ENCODE results near the gene HS3ST4.

HS3ST4 gene

DNA sequence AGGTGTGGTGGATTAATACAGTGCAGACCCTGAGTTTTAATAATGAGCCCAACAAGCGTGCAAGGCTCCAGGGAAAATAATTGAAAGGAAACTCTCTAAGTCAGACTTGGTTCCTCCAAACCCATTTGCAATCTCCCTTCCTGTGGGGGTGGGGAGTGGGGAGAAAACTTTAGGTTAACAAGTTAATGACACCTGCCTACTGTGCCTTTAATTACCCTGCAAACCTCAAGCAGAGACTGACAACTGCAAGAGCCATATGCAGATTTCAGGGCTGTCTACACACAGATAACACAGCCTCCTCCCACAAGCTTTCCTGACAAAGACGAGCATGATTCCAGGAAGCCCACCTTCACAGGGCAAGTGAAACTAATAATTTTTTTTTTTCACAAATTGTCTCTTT lies 359.3 kb downstream of the HS3ST4 start:
- H3K36me3 ChIP-seq (ENCODE audit: control insufficient read depth, insufficient read depth, low read length): no peaks in the 10 kb centered on the region
- peaks cover 4% of the 10 kb centered on the region for H3K79me2 ChIP-seq
- no peak overlapping the region for H3K9ac ChIP-seq
- no peaks in the 10 kb centered on the region for H3K9me3 ChIP-seq (ENCODE audit: control insufficient read depth, low read length)
- no peak overlapping the region for H3K27ac ChIP-seq
- TF ChIP-seq CTCF (IDR thresholded peaks at IDR 0.05): no peak
- no peak overlapping the region for H3K4me3 ChIP-seq (ENCODE audit: low read depth, low read length)
- H3K4me2 ChIP-seq (ENCODE audit: low read length): no peak overlapping the region
- H3K27me3 ChIP-seq (ENCODE audit: control insufficient read depth, insufficient read depth, low read length): no peaks in the 10 kb centered on the region
- peaks cover 13% of the 10 kb centered on the region for H3K4me1 ChIP-seq
- no peak overlapping the region for H2AFZ ChIP-seq

GRCh38 chr16:26053889-26054288 lies 362.1 kb downstream of the HS3ST4 start:
- no peak for TF ChIP-seq CTCF (IDR thresholded peaks at IDR 0.05)
- no peaks in the 10 kb centered on the region for H3K9me3 ChIP-seq (ENCODE audit: control insufficient read depth, low read length)
- H3K27ac ChIP-seq: no peak overlapping the region
- H3K79me2 ChIP-seq: peaks cover 4% of the 10 kb centered on the region
- H2AFZ ChIP-seq: no peak overlapping the region
- H3K4me3 ChIP-seq (ENCODE audit: low read depth, low read length): no peak overlapping the region
- no peaks in the 10 kb centered on the region for H3K36me3 ChIP-seq (ENCODE audit: control insufficient read depth, insufficient read depth, low read length)
- H3K4me2 ChIP-seq (ENCODE audit: low read length): no peak overlapping the region
- no peaks in the 10 kb centered on the region for H3K27me3 ChIP-seq (ENCODE audit: control insufficient read depth, insufficient read depth, low read length)
- H3K9ac ChIP-seq: no peak overlapping the region
- H3K4me1 ChIP-seq: peaks cover 13% of the 10 kb centered on the region

GRCh38 chr16:26058326-26058725 lies 366.6 kb downstream of the HS3ST4 start:
- H3K9me3 ChIP-seq (ENCODE audit: control insufficient read depth, low read length): no peaks in the 10 kb centered on the region
- no peak overlapping the region for H3K4me3 ChIP-seq (ENCODE audit: low read depth, low read length)
- H2AFZ ChIP-seq: no peak overlapping the region
- TF ChIP-seq CTCF (IDR thresholded peaks at IDR 0.05): no peak
- no peaks in the 10 kb centered on the region for H3K27me3 ChIP-seq (ENCODE audit: control insufficient read depth, insufficient read depth, low read length)
- peaks cover 4% of the 10 kb centered on the region for H3K79me2 ChIP-seq
- H3K4me2 ChIP-seq (ENCODE audit: low read length): no peak overlapping the region
- no peak overlapping the region for H3K9ac ChIP-seq
- H3K36me3 ChIP-seq (ENCODE audit: control insufficient read depth, insufficient read depth, low read length): no peaks in the 10 kb centered on the region
- H3K4me1 ChIP-seq: peaks cover 13% of the 10 kb centered on the region
- H3K27ac ChIP-seq: no peak overlapping the region

GRCh38 chr16:26070302-26071100 lies 378.7 kb downstream of the HS3ST4 start:
- Histone ChIP-seq H3K9ac (no peak overlapping the region), H3K27me3 (ENCODE audit: control insufficient read depth, insufficient read depth, low read length) (no peaks in the 10 kb centered on the region), H3K9me3 (ENCODE audit: control insufficient read depth, low read length) (no peaks in the 10 kb centered on the region), H3K4me1 (peaks cover 4% of the 10 kb centered on the region), H3K36me3 (ENCODE audit: control insufficient read depth, insufficient read depth, low read length) (no peaks in the 10 kb centered on the region), H3K79me2 (peaks cover 2% of the 10 kb centered on the region), H3K27ac (no peak overlapping the region), H3K4me3 (ENCODE audit: low read depth, low read length) (no peak overlapping the region), H3K4me2 (ENCODE audit: low read length) (no peak overlapping the region), H2AFZ (no peak overlapping the region)
- no peak for TF ChIP-seq CTCF (IDR thresholded peaks at IDR 0.05)
